AG04450 (cell line): ENCODE measurements around the gene CATSPER3. TPM values are rescaled to one million over a fixed set of nuclear protein-coding genes. Genes with fewer than 3 reads are reported as not detected.
"Not testable (repeated sequence)": the region's sequence is repeated elsewhere in the genome, so short reads cannot be mapped to it uniquely, and the experiment has no call there.

Experiments used
- CTCF ChIA-PET: fragments of 300-600, 350-600 bp; formaldehyde crosslinking; extraction: SDS; loops from one replicate; lab custom pipeline; 2022; ENCODE audit warnings: antibody characterized with exemption, inconsistent platforms; lab: Charles Lee
- POLR2A ChIA-PET: fragments of 350-600 bp; formaldehyde crosslinking; extraction: SDS; loops from one replicate; lab custom pipeline; 2021; ENCODE audit warnings: antibody characterized with exemption, inconsistent platforms; lab: Yijun Ruan, JAX
- DNase-seq: peaks from one replicate; pipeline ENCODE4 v3.0.0-alpha.2; 2011; ENCODE audit warnings: low read depth, low spot score
- H3K27ac ChIP-seq: one replicate; pipeline ENCODE4 v1.5.1; 2012; ENCODE audit warnings: low read depth, low read length, control low read depth
- H3K27me3 ChIP-seq: one replicate; pipeline ENCODE4 v1.6.0; 2012; ENCODE audit warnings: low read length; ENCODE audit not compliant: control insufficient read depth, insufficient read depth
- H3K4me3 ChIP-seq: 2 replicates; pipeline ENCODE4 v1.5.1; 2011; ENCODE audit warnings: mild to moderate bottlenecking, low read depth, low read length, control low read depth
- H3K9me3 ChIP-seq: 2 replicates; pipeline ENCODE4 v1.5.1; 2012; ENCODE audit warnings: low read length; ENCODE audit not compliant: control insufficient read depth, insufficient read depth
- polyA plus RNA-seq: library from polyadenylated mRNA; depleted of rRNA; stranded (reverse); fragments of >200 nt; gene quantifications from 2 replicates; pipeline ENCODE4 v1.2.3, GENCODE V29; 2011
- TF ChIP-seq, protein P1 (sequence below): IDR thresholded peaks from 2 replicates; pipeline ENCODE4 v1.5.1; 2011; ENCODE audit warnings: low read depth, low read length, control low read depth, inconsistent platforms

CATSPER3 gene
- polyA plus RNA-seq, 1 experiment = 0.22 TPM

DNA sequence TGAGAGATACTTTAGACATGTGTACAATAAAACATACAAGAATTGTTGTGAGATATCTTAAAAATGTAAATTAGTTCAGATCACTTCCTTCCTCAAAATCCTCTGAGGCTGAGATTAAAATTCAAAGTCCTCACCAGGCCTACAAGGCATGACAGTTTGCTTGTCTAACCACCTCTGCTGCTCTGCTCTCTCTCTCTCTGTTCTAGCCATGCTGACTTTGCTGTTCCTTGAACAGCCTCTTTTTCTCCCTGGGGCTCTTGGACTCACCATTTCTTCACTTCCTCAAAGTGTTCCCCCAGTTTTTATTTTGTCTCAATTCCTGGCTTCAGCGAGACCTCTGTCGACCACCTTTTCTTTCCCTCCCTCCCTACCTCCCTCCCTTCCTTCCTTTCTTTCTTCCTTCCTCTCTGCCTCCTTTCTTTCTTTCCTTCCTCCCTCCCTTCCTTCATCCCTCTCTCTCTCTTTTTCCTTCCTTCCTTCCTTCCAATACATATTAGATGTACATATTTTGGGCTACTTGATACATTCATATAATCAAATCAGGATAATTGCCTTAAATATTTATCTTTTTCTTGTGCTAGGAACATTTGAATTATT is 27.0 kb downstream of the CATSPER3 start:
- no peaks in the 10 kb centered on the region for H3K27me3 ChIP-seq
- no peaks in the 10 kb centered on the region; the same call in 1 of the 2 replicates for H3K9me3 ChIP-seq
- no peak overlapping the region for H3K27ac ChIP-seq
- H3K4me3 ChIP-seq = no peak overlapping the region
- TF ChIP-seq, protein P1, sequence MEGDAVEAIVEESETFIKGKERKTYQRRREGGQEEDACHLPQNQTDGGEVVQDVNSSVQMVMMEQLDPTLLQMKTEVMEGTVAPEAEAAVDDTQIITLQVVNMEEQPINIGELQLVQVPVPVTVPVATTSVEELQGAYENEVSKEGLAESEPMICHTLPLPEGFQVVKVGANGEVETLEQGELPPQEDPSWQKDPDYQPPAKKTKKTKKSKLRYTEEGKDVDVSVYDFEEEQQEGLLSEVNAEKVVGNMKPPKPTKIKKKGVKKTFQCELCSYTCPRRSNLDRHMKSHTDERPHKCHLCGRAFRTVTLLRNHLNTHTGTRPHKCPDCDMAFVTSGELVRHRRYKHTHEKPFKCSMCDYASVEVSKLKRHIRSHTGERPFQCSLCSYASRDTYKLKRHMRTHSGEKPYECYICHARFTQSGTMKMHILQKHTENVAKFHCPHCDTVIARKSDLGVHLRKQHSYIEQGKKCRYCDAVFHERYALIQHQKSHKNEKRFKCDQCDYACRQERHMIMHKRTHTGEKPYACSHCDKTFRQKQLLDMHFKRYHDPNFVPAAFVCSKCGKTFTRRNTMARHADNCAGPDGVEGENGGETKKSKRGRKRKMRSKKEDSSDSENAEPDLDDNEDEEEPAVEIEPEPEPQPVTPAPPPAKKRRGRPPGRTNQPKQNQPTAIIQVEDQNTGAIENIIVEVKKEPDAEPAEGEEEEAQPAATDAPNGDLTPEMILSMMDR = no peak
- no peak for DNase-seq
- POLR2A ChIA-PET = no interaction called here
- CTCF ChIA-PET = no interaction called here

DNA sequence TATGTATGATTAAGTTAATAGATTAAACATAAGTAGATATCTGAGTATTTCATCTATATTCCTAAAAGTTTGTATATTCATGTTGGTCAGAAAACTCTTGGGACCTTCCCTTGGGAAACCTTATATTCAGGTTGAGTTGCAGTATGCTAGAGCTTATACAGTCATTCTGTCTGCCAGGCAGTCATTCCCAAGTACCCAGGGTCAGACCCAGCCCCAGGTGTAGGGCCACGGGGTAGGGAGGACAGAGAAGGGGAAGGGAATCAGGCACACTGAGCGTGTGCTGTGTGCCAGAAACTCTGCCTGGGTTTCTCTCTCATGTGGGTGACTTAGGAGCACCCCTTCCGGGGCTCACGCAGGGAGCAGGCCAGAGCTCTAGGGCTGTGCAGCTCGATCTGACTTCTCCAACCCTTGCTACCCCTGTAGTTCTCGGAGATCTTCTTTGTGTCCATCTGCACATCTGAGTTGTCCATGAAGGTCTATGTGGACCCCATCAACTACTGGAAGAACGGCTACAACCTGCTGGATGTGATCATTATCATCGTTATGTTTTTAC is 28.2 kb downstream of the CATSPER3 start:
- H3K27ac ChIP-seq = no peak overlapping the region
- TF ChIP-seq, protein P1 = no peak
- ChIA-PET CTCF (no interaction called here), POLR2A (no interaction called here)
- H3K27me3 ChIP-seq = no peaks in the 10 kb centered on the region
- no peak for DNase-seq
- H3K9me3 ChIP-seq = no peaks in the 10 kb centered on the region; the same call in 1 of the 2 replicates
- no peak overlapping the region for H3K4me3 ChIP-seq

DNA sequence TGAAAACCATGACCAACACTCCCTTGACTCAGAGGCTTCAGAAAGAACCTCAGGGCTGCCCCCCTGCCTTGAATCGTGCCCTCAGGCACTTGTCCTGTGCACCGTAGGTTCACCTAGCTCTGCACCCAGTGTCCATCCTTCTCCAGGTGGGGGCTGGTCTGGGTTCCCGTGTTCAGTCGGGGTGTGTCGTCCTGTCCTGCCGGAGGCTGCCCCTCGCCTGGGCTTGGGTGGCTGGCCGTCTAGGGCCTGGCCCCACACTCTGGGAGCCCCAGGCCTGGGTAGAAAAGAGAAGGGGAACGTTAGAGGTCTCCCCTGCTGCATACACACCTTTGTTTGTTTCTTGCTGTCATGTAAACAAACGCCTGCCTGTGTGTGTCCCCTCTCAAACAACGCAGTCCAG is 29.3 kb downstream of the CATSPER3 start:
- Histone ChIP-seq H3K27ac (no peak overlapping the region), H3K27me3 (no peaks in the 10 kb centered on the region), H3K4me3 (no peak overlapping the region), H3K9me3 (no peaks in the 10 kb centered on the region; the same call in 1 of the 2 replicates)
- no peak for DNase-seq
- ChIA-PET CTCF (no interaction called here), POLR2A (no interaction called here)
- TF ChIP-seq, protein P1 = no peak

DNA sequence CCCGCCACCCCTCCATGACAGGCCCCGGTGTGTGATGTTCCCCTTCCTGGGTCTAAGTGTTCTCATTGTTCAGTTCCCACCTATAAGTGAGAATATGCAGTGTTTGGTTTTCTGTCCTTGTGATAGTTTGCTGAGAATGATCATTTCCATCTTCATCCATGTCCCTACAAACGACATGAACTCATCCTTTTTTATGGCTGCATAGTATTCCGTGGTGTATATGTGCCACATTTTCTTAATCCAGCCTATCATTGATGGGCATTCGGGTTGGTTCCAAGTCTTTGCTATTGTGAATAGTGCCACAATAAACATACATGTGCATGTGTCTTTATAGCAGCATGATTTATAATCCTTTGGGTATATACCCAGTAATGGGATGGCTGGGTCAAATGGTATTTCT is 30.4 kb downstream of the CATSPER3 start:
- POLR2A ChIA-PET, H3K4me3 ChIP-seq, CTCF ChIA-PET, DNase-seq, H3K27me3 ChIP-seq, H3K27ac ChIP-seq, H3K9me3 ChIP-seq: not testable (repeated sequence)

DNA sequence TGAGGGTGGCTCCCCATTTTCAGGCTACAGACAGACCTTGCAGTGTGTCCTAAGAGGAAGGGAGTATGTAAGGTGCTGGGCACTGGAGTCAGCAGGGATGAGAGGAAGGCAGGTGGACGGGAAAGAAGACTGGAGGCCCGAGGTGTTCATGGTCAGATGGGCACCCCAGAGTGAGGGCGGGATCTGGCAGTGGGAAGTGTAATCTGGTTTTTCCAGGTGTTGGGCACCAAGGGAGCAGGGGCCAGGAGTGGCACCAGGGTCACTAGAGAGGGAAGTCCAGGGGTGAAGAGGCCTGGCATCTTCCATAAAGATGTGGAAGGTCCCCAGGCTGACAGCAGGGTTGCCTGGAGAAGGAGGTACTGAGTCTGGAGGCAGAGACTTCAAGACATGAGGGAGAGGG is 36.7 kb downstream of the CATSPER3 start:
- POLR2A ChIA-PET = no interaction called here
- Histone ChIP-seq H3K27ac (no peak overlapping the region), H3K4me3 (no peak overlapping the region), H3K27me3 (peaks cover 6% of the 10 kb centered on the region), H3K9me3 (peaks cover 6% of the 10 kb centered on the region; the same call in 1 of the 2 replicates)
- CTCF ChIA-PET = no interaction called here
- TF ChIP-seq, protein P1 = no peak
- no peak for DNase-seq
